Measurements from ENCODE around the gene ABHD13.

The ABHD13 gene

DNA sequence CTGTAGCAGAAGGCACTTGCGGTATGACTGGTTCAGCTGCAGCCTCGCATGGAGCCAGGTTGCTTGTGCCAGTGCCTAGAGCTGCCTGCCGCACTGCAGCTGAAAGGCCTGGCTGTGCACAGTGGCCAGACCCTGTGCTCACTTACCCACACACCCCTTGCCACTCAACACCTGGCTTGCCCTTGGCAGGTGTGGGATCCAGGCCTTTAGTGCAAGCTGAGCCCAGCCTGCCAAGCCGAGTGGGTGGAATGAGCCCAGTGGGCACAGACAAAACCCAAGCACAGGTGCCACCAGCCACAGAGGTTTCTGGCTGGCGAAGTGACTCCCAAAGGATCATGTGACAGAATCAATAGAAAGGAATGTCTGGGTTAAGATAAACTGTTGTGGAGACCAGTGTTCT lies 22.3 kb upstream of the ABHD13 start:
- no peak overlapping the region for H3K4me3 ChIP-seq
- no peaks in the 10 kb centered on the region for H3K4me1 ChIP-seq
- intact Hi-C loops (cut with DNase I; ENCODE audit: low total_unique reads) = no loop called here
- H3K27ac ChIP-seq = no peak overlapping the region
- TF ChIP-seq, protein P1, sequence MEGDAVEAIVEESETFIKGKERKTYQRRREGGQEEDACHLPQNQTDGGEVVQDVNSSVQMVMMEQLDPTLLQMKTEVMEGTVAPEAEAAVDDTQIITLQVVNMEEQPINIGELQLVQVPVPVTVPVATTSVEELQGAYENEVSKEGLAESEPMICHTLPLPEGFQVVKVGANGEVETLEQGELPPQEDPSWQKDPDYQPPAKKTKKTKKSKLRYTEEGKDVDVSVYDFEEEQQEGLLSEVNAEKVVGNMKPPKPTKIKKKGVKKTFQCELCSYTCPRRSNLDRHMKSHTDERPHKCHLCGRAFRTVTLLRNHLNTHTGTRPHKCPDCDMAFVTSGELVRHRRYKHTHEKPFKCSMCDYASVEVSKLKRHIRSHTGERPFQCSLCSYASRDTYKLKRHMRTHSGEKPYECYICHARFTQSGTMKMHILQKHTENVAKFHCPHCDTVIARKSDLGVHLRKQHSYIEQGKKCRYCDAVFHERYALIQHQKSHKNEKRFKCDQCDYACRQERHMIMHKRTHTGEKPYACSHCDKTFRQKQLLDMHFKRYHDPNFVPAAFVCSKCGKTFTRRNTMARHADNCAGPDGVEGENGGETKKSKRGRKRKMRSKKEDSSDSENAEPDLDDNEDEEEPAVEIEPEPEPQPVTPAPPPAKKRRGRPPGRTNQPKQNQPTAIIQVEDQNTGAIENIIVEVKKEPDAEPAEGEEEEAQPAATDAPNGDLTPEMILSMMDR (IDR thresholded peaks at IDR 0.05) = no peak
- H3K27me3 ChIP-seq = no peaks in the 10 kb centered on the region
- no peaks in the 10 kb centered on the region for H3K36me3 ChIP-seq
- peaks cover 0 to 10% (median 0%) of the 10 kb centered on the region in 3 donors for H3K9me3 ChIP-seq
- DNase-seq = no peak

DNA sequence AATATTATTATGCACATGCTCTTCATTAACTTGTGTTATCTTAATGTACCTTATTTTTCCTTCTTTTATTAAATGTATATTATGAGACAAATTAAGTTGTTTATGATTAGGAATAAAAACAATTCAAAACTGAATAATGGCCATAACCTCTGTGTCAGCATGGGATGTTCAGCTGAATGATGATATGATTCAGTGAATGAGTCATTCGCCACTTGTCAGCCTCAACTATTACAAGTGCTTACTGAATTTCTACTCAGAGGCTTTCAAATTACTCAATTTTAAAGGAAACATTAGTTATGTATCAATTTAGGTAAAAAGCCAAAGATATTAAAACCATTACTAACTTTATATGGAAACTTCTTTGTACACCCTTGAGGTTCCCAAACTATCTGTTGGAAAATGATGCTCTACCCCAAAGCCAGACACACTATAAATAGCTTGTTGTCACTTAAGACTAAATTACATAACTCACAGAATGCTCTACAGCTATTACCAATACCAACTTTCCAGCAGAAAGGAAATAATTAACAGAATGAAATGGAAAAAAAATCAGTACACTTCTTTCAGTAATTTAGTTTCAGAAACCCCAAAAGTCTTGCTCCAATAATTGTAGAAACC lies 17.3 kb upstream of the ABHD13 start:
- no peak overlapping the region for H3K27ac ChIP-seq

DNA sequence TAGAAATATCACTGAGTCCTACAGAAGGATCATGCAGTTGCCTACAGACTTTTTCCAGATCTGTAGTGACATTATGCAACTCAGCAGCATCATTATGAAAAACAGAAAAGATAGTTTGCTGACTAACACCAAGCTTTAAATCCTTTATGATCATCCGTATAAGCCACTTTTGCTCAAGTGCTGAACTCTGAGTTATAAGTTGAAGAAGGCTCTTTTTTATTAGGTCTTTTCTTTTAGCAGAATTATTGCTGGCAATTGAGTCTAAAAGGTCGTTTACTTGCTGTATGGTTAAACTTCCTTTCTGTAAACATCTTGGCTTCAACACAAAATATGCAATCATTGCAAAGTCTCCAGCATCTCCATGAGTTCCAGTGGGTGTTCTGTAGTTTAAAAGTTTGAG lies 7.6 kb upstream of the ABHD13 start:
- intact Hi-C loops (cut with DNase I; ENCODE audit: low total_unique reads) = loop anchor here (10.0 kb wide), 1 partner anchor 1646 kb away; the partner anchor contains the start of gene ARGLU1

More for the DNA sequence above, 17.3 kb upstream of the ABHD13 start:
- Histone ChIP-seq H3K9me3 (no peaks in the 10 kb centered on the region), H3K4me1 (no peaks in the 10 kb centered on the region), H3K36me3 (no peaks in the 10 kb centered on the region), H3K27me3 (no peaks in the 10 kb centered on the region), H3K4me3 (no peak overlapping the region)
- TF ChIP-seq, protein P1 (IDR thresholded peaks at IDR 0.05) = no peak
- DNase-seq = no peak
- intact Hi-C loops (cut with DNase I; ENCODE audit: low total_unique reads) = no loop called here

GRCh38 chr13:108212886-108213285 lies 5.3 kb upstream of the ABHD13 start:
- Histone ChIP-seq H3K27ac (no peak overlapping the region), H3K9me3 (peaks cover 0 to 11% (median 2%) of the 10 kb centered on the region in 3 donors), H3K36me3 (peaks cover 21 to 27% (median 26%) of the 10 kb centered on the region in 3 donors), H3K27me3 (no peaks in the 10 kb centered on the region), H3K4me3 (no peak overlapping the region), H3K4me1 (peaks cover 0 to 31% (median 20%) of the 10 kb centered on the region in 4 donors)
- intact Hi-C loops (cut with DNase I; ENCODE audit: low total_unique reads) = loop anchor here (10.0 kb wide), 1 partner anchor 1648 kb away; the partner anchor contains the start of gene ARGLU1
- DNase-seq = no peak
- TF ChIP-seq, protein P1 (IDR thresholded peaks at IDR 0.05) = no peak

More for the DNA sequence above, 7.6 kb upstream of the ABHD13 start:
- no peak overlapping the region for H3K4me3 ChIP-seq
- TF ChIP-seq, protein P1 (IDR thresholded peaks at IDR 0.05) = no peak
- no peak overlapping the region for H3K27ac ChIP-seq
- peaks cover 21 to 27% (median 26%) of the 10 kb centered on the region in 3 donors for H3K36me3 ChIP-seq
- peaks cover 0 to 12% (median 5%) of the 10 kb centered on the region in 4 donors for H3K4me1 ChIP-seq
- DNase-seq = no peak
- H3K27me3 ChIP-seq = no peaks in the 10 kb centered on the region
- H3K9me3 ChIP-seq = peaks cover 0 to 11% (median 2%) of the 10 kb centered on the region in 3 donors

DNA sequence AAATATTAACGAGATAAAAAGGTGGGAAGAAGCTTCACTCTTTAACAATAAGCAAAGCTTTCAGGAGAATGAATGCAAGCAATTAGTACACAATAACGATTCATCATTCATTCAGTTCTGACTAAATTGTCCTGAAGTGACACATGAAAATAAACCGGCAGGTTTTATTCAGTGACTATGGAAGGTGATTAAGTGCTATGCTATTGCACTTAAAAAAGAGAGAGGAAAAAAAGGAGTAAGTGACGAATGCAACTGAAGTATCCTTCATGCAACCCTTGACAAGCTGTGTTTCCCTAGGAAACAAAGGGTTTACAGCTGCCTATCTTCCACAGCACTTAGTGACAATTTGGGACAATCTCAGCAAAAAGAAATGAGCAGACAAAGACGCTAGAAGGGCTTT lies 4.2 kb upstream of the ABHD13 start:
- Histone ChIP-seq H3K4me3 (peak overlapping the region; percentile 50 to 53), H3K27ac (peak overlapping the region in 1 of 2 donors; percentile 46), H3K9me3 (peaks cover 0 to 2% (median 2%) of the 10 kb centered on the region in 3 donors), H3K27me3 (no peaks in the 10 kb centered on the region), H3K36me3 (peaks cover 19 to 22% (median 21%) of the 10 kb centered on the region in 3 donors), H3K4me1 (peaks cover 0 to 31% (median 20%) of the 10 kb centered on the region in 4 donors)
- intact Hi-C loops (cut with DNase I; ENCODE audit: low total_unique reads) = loop anchor here (10.0 kb wide), 1 partner anchor 1649 kb away; the partner anchor contains the start of gene ARGLU1
- no peak for DNase-seq
- TF ChIP-seq, protein P1 (IDR thresholded peaks at IDR 0.05) = no peak

Data from tibial artery (tissue), 4 donors.